Epidermal melanocyte (primary cell): ENCODE measurements around the gene DDC.
A peak's percentile ranks its signal among the peaks of the same experiment; 100 is the strongest.
"Not testable (repeated sequence)": the region's sequence is repeated elsewhere in the genome, so short reads cannot be mapped to it uniquely, and the experiment has no call there.

ENCODE experiments used
- DNase-seq: peaks from one replicate; pipeline ENCODE4 v3.0.0; 2011; ENCODE audit warnings: low spot score; ENCODE audit not compliant: insufficient read length

Gene DDC

GRCh38 chr7:50528266-50529092, 36.7 kb downstream of the DDC start:
- DNase-seq: no peak

GRCh38 chr7:50519350-50519749, 45.9 kb downstream of the DDC start:
- DNase-seq: not testable (repeated sequence)

- no peak for DNase-seq
Observed at GRCh38 chr7:50513166-50513871, 51.9 kb downstream of the DDC start.

GRCh38 chr7:50512384-50512783, 52.8 kb downstream of the DDC start:
- no peak for DNase-seq

GRCh38 chr7:50509459-50509858, 55.7 kb downstream of the DDC start:
- no peak for DNase-seq

- no peak for DNase-seq
Observed at GRCh38 chr7:50508471-50508943, 56.7 kb downstream of the DDC start.

- DNase-seq: no peak
Observed at GRCh38 chr7:50507898-50508470, 57.2 kb downstream of the DDC start.

- no peak for DNase-seq
Observed at GRCh38 chr7:50505553-50506210, 59.5 kb downstream of the DDC start.

- DNase-seq: no peak
Observed at GRCh38 chr7:50504646-50505546, 60.3 kb downstream of the DDC start.

GRCh38 chr7:50502947-50503346, 62.3 kb downstream of the DDC start:
- DNase-seq: no peak

- DNase-seq: peak; percentile 55
Observed at GRCh38 chr7:50502001-50502684, 63.1 kb downstream of the DDC start.

- DNase-seq: no peak
Observed at GRCh38 chr7:50499092-50499491, 66.1 kb downstream of the DDC start.

GRCh38 chr7:50497968-50498367, 67.2 kb downstream of the DDC start:
- DNase-seq: no peak

GRCh38 chr7:50497068-50497642, 68.0 kb downstream of the DDC start:
- DNase-seq: no peak

GRCh38 chr7:50496569-50496968, 68.6 kb downstream of the DDC start:
- no peak for DNase-seq

- no peak for DNase-seq
Observed at GRCh38 chr7:50495746-50496145, 69.5 kb downstream of the DDC start.

GRCh38 chr7:50492770-50493519, 72.3 kb downstream of the DDC start:
- no peak for DNase-seq

GRCh38 chr7:50491943-50492342, 73.3 kb downstream of the DDC start:
- DNase-seq: no peak

- no peak for DNase-seq
Observed at GRCh38 chr7:50491209-50491608, 74.0 kb downstream of the DDC start.
